HEK293T (cell line): ENCODE data around the gene GRAMD2A.
A peak's percentile ranks its signal among the peaks of the same experiment; 100 is the strongest.

Experiments used
- CTCF ChIA-PET: fragments of 350-600 bp; formaldehyde crosslinking; extraction: SDS; loops from one replicate; lab custom pipeline; 2021; ENCODE audit warnings: antibody characterized with exemption, inconsistent platforms; lab: Yijun Ruan, JAX
- POLR2A ChIA-PET: fragments of 350-600 bp; formaldehyde crosslinking; extraction: SDS; loops from one replicate; lab custom pipeline; 2020; ENCODE audit warnings: antibody characterized with exemption, inconsistent platforms; lab: Yijun Ruan, JAX
- DNase-seq: peaks from one replicate; pipeline ENCODE4 v3.0.0; 2012; ENCODE audit warnings: mixed read lengths; ENCODE audit errors: extremely low spot score
- ARNT ChIP-seq: fragments of 450-650 bp; IDR thresholded peaks from 2 replicates; pipeline ENCODE4 v1.6.1; 2017; ENCODE audit warnings: mild to moderate bottlenecking
- BHLHE40 ChIP-seq: fragments of 450-650 bp; IDR thresholded peaks from 2 replicates; pipeline ENCODE4 v1.6.1; 2016; ENCODE audit warnings: mild to moderate bottlenecking, moderate library complexity, borderline replicate concordance
- CTBP1 ChIP-seq: fragments of 450-650 bp; IDR thresholded peaks from 2 replicates; pipeline ENCODE4 v1.6.1; 2016; ENCODE audit warnings: borderline replicate concordance
- ELF4 ChIP-seq: fragments of 450-650 bp; IDR thresholded peaks from 2 replicates; pipeline ENCODE4 v1.6.1; 2017; ENCODE audit warnings: antibody characterized with exemption
- FOXA1 ChIP-seq: fragments of 450-650 bp; IDR thresholded peaks from 2 replicates; pipeline ENCODE4 v1.6.1; 2016; ENCODE audit warnings: mild to moderate bottlenecking
- FOXK2 ChIP-seq: fragments of 450-650 bp; IDR thresholded peaks from 2 replicates; pipeline ENCODE4 v1.6.1; 2016; ENCODE audit warnings: mild to moderate bottlenecking
- FOXM1 ChIP-seq: fragments of 450-650 bp; IDR thresholded peaks from 2 replicates; pipeline ENCODE4 v1.6.1; 2017; ENCODE audit warnings: mild to moderate bottlenecking, borderline replicate concordance
- HDGF ChIP-seq: fragments of 450-650 bp; IDR thresholded peaks from 2 replicates; pipeline ENCODE4 v1.6.1; 2017; ENCODE audit warnings: antibody characterized with exemption, borderline replicate concordance
- L3MBTL2 ChIP-seq: fragments of 450-650 bp; conservative IDR thresholded peaks from 2 replicates; pipeline ENCODE4 v1.6.1; 2016; ENCODE audit warnings: mild to moderate bottlenecking
- LEF1 ChIP-seq: fragments of 450-650 bp; IDR thresholded peaks from 2 replicates; pipeline ENCODE4 v1.6.1; 2017; ENCODE audit warnings: mild to moderate bottlenecking, borderline replicate concordance
- NFRKB ChIP-seq: fragments of 450-650 bp; IDR thresholded peaks from 2 replicates; pipeline ENCODE4 v1.6.1; 2016; ENCODE audit warnings: mild to moderate bottlenecking, moderate library complexity
- PKNOX1 ChIP-seq: fragments of 450-650 bp; IDR thresholded peaks from 2 replicates; pipeline ENCODE4 v1.6.1; 2016
- SP1 ChIP-seq: fragments of 450-650 bp; IDR thresholded peaks from 2 replicates; pipeline ENCODE4 v1.6.1; 2017
- SUZ12 ChIP-seq: fragments of 450-650 bp; IDR thresholded peaks from 2 replicates; pipeline ENCODE4 v1.6.1; 2016; ENCODE audit warnings: mild to moderate bottlenecking
- TARDBP ChIP-seq: fragments of 450-650 bp; IDR thresholded peaks from 2 replicates; pipeline ENCODE4 v1.6.1; 2016
- ZNF384 ChIP-seq: fragments of 450-650 bp; IDR thresholded peaks from 2 replicates; pipeline ENCODE4 v1.6.1; 2016

GRAMD2A gene

GRCh38 chr15:72229076-72229946 lies 31.7 kb upstream of the GRAMD2A start:
- POLR2A ChIA-PET, result interaction anchor here (0.8 to 7.3 kb wide), 17 partner anchors 8 to 845 kb away, joined by 3 to 77 read pairs (median 5); partner anchors contain the start of genes ARIH1 and GRAMD2A
- CTCF ChIA-PET, result interaction anchor here (1.3 kb wide), 1 partner anchor 29 kb away, joined by 3 read pairs; no protein-coding TSS in a partner anchor
- no peak for DNase-seq
- TF ChIP-seq L3MBTL2, result peak; percentile 36; the same call in 1 of the 2 replicates
- no peak for TF ChIP-seq FOXM1

- no peak for DNase-seq
- TF ChIP-seq ARNT, result no peak
- no peak for TF ChIP-seq FOXM1
- no peak; the same call in 1 of the 2 replicates for TF ChIP-seq ZNF384
- TF ChIP-seq TARDBP, result no peak
- TF ChIP-seq FOXK2, result no peak
- TF ChIP-seq PKNOX1, result no peak
- no peak for TF ChIP-seq NFRKB
- no peak for TF ChIP-seq HDGF
- no peak for TF ChIP-seq SP1
- no peak for TF ChIP-seq CTBP1
- TF ChIP-seq FOXA1, result no peak
- no peak for TF ChIP-seq BHLHE40
- TF ChIP-seq LEF1, result no peak
- no peak for TF ChIP-seq SUZ12
- no peak for TF ChIP-seq ELF4
- no peak for TF ChIP-seq L3MBTL2
- POLR2A ChIA-PET, result interaction anchor here (1.0 to 7.3 kb wide), 5 partner anchors 12 to 45 kb away, joined by 3 to 77 read pairs (median 14); partner anchors contain the start of gene GRAMD2A
- CTCF ChIA-PET, result interaction anchor here (0.6 to 1.9 kb wide), 8 partner anchors 9 to 521 kb away, joined by 3 to 12 read pairs (median 4); no protein-coding TSS in a partner anchor
Measured at GRCh38 chr15:72227720-72228119, 30.1 kb upstream of the GRAMD2A start.

GRCh38 chr15:72227192-72227586 lies 29.6 kb upstream of the GRAMD2A start:
- ChIA-PET CTCF (interaction anchor here (0.6 to 1.9 kb wide), 16 partner anchors 8 to 474 kb away, joined by 3 to 12 read pairs (median 4); no protein-coding TSS in a partner anchor), POLR2A (interaction anchor here (0.7 to 7.3 kb wide), 9 partner anchors 11 to 139 kb away, joined by 3 to 77 read pairs (median 3); partner anchors contain the start of genes MYO9A and SENP8)
- DNase-seq, result no peak
- TF ChIP-seq LEF1 (no peak), SUZ12 (no peak)

GRCh38 chr15:72223278-72223677 lies 25.7 kb upstream of the GRAMD2A start:
- ChIA-PET CTCF (no interaction called here), POLR2A (no interaction called here)
- TF ChIP-seq FOXM1 (no peak), FOXA1 (no peak), SUZ12 (no peak), HDGF (no peak), ARNT (no peak), TARDBP (no peak), ELF4 (no peak), LEF1 (no peak)
- no peak for DNase-seq

GRCh38 chr15:72222393-72222792 lies 24.8 kb upstream of the GRAMD2A start:
- CTCF ChIA-PET, result no interaction called here
- no peak for DNase-seq
- POLR2A ChIA-PET, result interaction anchor here (0.5 to 3.0 kb wide), 2 partner anchors 8 to 192 kb away, joined by 3 to 20 read pairs; partner anchors contain the start of gene PKM
- no peak for TF ChIP-seq BHLHE40
- no peak for TF ChIP-seq PKNOX1
- no peak for TF ChIP-seq TARDBP
- no peak for TF ChIP-seq ZNF384
- no peak for TF ChIP-seq LEF1

- CTCF ChIA-PET, result no interaction called here
Measured at GRCh38 chr15:72220687-72221086, 23.1 kb upstream of the GRAMD2A start.

More at GRCh38 chr15:72220687-72221086, 23.1 kb upstream of the GRAMD2A start:
- TF ChIP-seq ELF4, result no peak
- no peak for TF ChIP-seq PKNOX1
- TF ChIP-seq CTBP1, result no peak
- TF ChIP-seq NFRKB, result no peak
- no peak for TF ChIP-seq FOXK2
- no peak for TF ChIP-seq SUZ12
- TF ChIP-seq ZNF384, result no peak
- TF ChIP-seq BHLHE40, result no peak
- no peak for TF ChIP-seq LEF1
- TF ChIP-seq FOXA1, result no peak
- TF ChIP-seq HDGF, result no peak
- no peak for TF ChIP-seq L3MBTL2
- TF ChIP-seq ARNT, result no peak
- POLR2A ChIA-PET, result interaction anchor here (3.0 kb wide), 1 partner anchor 10 kb away, joined by 20 read pairs; the partner anchor contains the start of gene PKM
- DNase-seq, result no peak
